ENCODE data around the gene CSNK2A1. TPM values are rescaled to one million over a fixed set of nuclear protein-coding genes. Genes with fewer than 3 reads are reported as not detected.
A peak's percentile ranks its signal among the peaks of the same experiment; 100 is the strongest.

Gene CSNK2A1
- polyA plus RNA-seq, 1 experiment = 136 TPM

- H3K4me3 ChIP-seq (ENCODE audit: low read depth, low read length) = no peak overlapping the region
- H3K27me3 ChIP-seq (ENCODE audit: control insufficient read depth, insufficient read depth, low read length) = no peaks in the 10 kb centered on the region
- TF ChIP-seq CTCF (IDR thresholded peaks at IDR 0.05; ENCODE audit: low read depth, low read length) = no peak
- CTCF ChIA-PET = interaction anchor here (0.8 kb wide), 2 partner anchors 78 to 79 kb away, joined by 3 read pairs; no protein-coding TSS in a partner anchor
- POLR2A ChIA-PET = no interaction called here
- H3K27ac ChIP-seq (ENCODE audit: low read depth, low read length) = no peak overlapping the region
- DNase-seq (ENCODE audit: low read depth, low spot score) = no peak
- no peaks in the 10 kb centered on the region for H3K9me3 ChIP-seq (ENCODE audit: control insufficient read depth, insufficient read depth, low read length)
These were observed 110.8 kb downstream of the CSNK2A1 start for GRCh38 chr20:432677-433299.

GRCh38 chr20:432208-432607 is 111.4 kb downstream of the CSNK2A1 start:
- H3K27ac ChIP-seq (ENCODE audit: low read depth, low read length) = no peak overlapping the region
- H3K4me3 ChIP-seq (ENCODE audit: low read depth, low read length) = no peak overlapping the region
- H3K9me3 ChIP-seq (ENCODE audit: control insufficient read depth, insufficient read depth, low read length) = no peaks in the 10 kb centered on the region
- TF ChIP-seq CTCF (IDR thresholded peaks at IDR 0.05; ENCODE audit: low read depth, low read length) = no peak
- POLR2A ChIA-PET = no interaction called here
- no peak for DNase-seq (ENCODE audit: low read depth, low spot score)
- H3K27me3 ChIP-seq (ENCODE audit: control insufficient read depth, insufficient read depth, low read length) = no peaks in the 10 kb centered on the region
- CTCF ChIA-PET = interaction anchor here (0.7 to 2.8 kb wide), 4 partner anchors 13 to 214 kb away, joined by 3 to 23 read pairs (median 4); no protein-coding TSS in a partner anchor

- peak overlapping the region; percentile 31 for H3K27ac ChIP-seq (ENCODE audit: low read depth, low read length)
- DNase-seq (ENCODE audit: low read depth, low spot score) = peak; percentile 23
- peak; percentile 64 for TF ChIP-seq CTCF (IDR thresholded peaks at IDR 0.05; ENCODE audit: low read depth, low read length)
- ChIA-PET POLR2A (interaction anchor here (0.6 kb wide), 1 partner anchor 27 kb away, joined by 5 read pairs; no protein-coding TSS in a partner anchor), CTCF (interaction anchor here (0.6 to 2.8 kb wide), 13 partner anchors 8 to 215 kb away, joined by 3 to 23 read pairs (median 4); no protein-coding TSS in a partner anchor)
- no peaks in the 10 kb centered on the region for H3K9me3 ChIP-seq (ENCODE audit: control insufficient read depth, insufficient read depth, low read length)
- no peaks in the 10 kb centered on the region for H3K27me3 ChIP-seq (ENCODE audit: control insufficient read depth, insufficient read depth, low read length)
- H3K4me3 ChIP-seq (ENCODE audit: low read depth, low read length) = no peak overlapping the region
These were observed 112.3 kb downstream of the CSNK2A1 start for GRCh38 chr20:431012-431904.

GRCh38 chr20:430091-430999 is 113.2 kb downstream of the CSNK2A1 start:
- no peak overlapping the region for H3K27ac ChIP-seq (ENCODE audit: low read depth, low read length)
- no peak for TF ChIP-seq CTCF (IDR thresholded peaks at IDR 0.05; ENCODE audit: low read depth, low read length)
- H3K4me3 ChIP-seq (ENCODE audit: low read depth, low read length) = no peak overlapping the region
- DNase-seq (ENCODE audit: low read depth, low spot score) = no peak
- CTCF ChIA-PET = interaction anchor here (0.7 to 2.8 kb wide), 3 partner anchors 59 to 76 kb away, joined by 3 to 23 read pairs (median 7); no protein-coding TSS in a partner anchor
- POLR2A ChIA-PET = no interaction called here
- no peaks in the 10 kb centered on the region for H3K9me3 ChIP-seq (ENCODE audit: control insufficient read depth, insufficient read depth, low read length)
- no peaks in the 10 kb centered on the region for H3K27me3 ChIP-seq (ENCODE audit: control insufficient read depth, insufficient read depth, low read length)

Measured in AG04450 (cell line).